Measurements from ENCODE around the gene GPRIN3.

The GPRIN3 gene

GRCh38 chr4:89308161-89308500 lies 531 bp upstream of the GPRIN3 start:
- TF ChIP-seq ZNF830 (tag by site-specific recombination; IDR thresholded peaks at IDR 0.05; ENCODE audit: low read depth) (no peak), GLIS1 (tag by site-specific recombination; IDR thresholded peaks at IDR 0.05) (peak; percentile 47; the same call in 1 of the 2 replicates), OSR2 (tag by site-specific recombination; IDR thresholded peaks at IDR 0.05) (no peak), ZNF112 (tag by site-specific recombination; IDR thresholded peaks at IDR 0.05) (no peak), SCRT2 (tag by site-specific recombination; IDR thresholded peaks at IDR 0.05) (no peak), ZBTB17 (tag by site-specific recombination; IDR thresholded peaks at IDR 0.05) (peak; percentile 74; the same call in 1 of the 2 replicates), SP7 (tag by site-specific recombination; IDR thresholded peaks at IDR 0.05) (0 out of 2 replicates have a peak, but pooled peaks have one; percentile 11), ZNF2 (tag by site-specific recombination; IDR thresholded peaks at IDR 0.05) (no peak)
- CTCF ChIA-PET, result interaction anchor here (0.6 to 1.1 kb wide), 3 partner anchors 53 to 1666 kb away, joined by 3 to 6 read pairs (median 4); no protein-coding TSS in a partner anchor
- Histone ChIP-seq H3K4me3 (ENCODE audit: low read depth, low read length) (peak overlapping the region; percentile 72), H3K36me3 (ENCODE audit: control insufficient read depth in 2 of 2, insufficient read depth in 1 of 2, low read length in 2 of 2) (no peaks in the 10 kb centered on the region), H3K9me3 (ENCODE audit: control insufficient read depth, insufficient read depth, low read depth, low read length) (no peaks in the 10 kb centered on the region), H3K4me1 (ENCODE audit: control insufficient read depth, insufficient read depth, low read length) (peaks cover 4% of the 10 kb centered on the region; the same call in 1 of the 2 replicates), H3K27ac (ENCODE audit: extremely low read depth, low read depth, low read length) (peak overlapping the region; percentile 73; the same call in 1 of the 2 replicates)
- POLR2A ChIA-PET, result no interaction called here

- Histone ChIP-seq H3K36me3 (ENCODE audit: control insufficient read depth in 2 of 2, insufficient read depth in 1 of 2, low read length in 2 of 2) (no peaks in the 10 kb centered on the region), H3K9me3 (ENCODE audit: control insufficient read depth, insufficient read depth, low read depth, low read length) (no peaks in the 10 kb centered on the region), H3K4me3 (ENCODE audit: low read depth, low read length) (peak overlapping the region; percentile 72), H3K27ac (ENCODE audit: extremely low read depth, low read depth, low read length) (peak overlapping the region; percentile 73; the same call in 1 of the 2 replicates), H3K4me1 (ENCODE audit: control insufficient read depth, insufficient read depth, low read length) (peaks cover 4% of the 10 kb centered on the region; the same call in 1 of the 2 replicates)
- no peak for TF ChIP-seq ZXDB (tag by site-specific recombination; IDR thresholded peaks at IDR 0.05)
- no peak for TF ChIP-seq TCF7L2 (IDR thresholded peaks at IDR 0.05; ENCODE audit: borderline replicate concordance, low read depth, low read length)
- TF ChIP-seq ZNF830 (tag by site-specific recombination; IDR thresholded peaks at IDR 0.05; ENCODE audit: low read depth), result no peak
- no peak for TF ChIP-seq ZNF600 (tag by site-specific recombination; IDR thresholded peaks at IDR 0.05)
- TF ChIP-seq GLI4 (tag by site-specific recombination; IDR thresholded peaks at IDR 0.05), result no peak
- peak; percentile 69 for TF ChIP-seq ZSCAN4 (tag by site-specific recombination; IDR thresholded peaks at IDR 0.05)
- no peak for TF ChIP-seq KLF10 (tag by site-specific recombination; IDR thresholded peaks at IDR 0.05)
- no peak for TF ChIP-seq ZNF184 (tag by site-specific recombination; IDR thresholded peaks at IDR 0.05)
- POLR2A ChIA-PET, result no interaction called here
- CTCF ChIA-PET, result no interaction called here
Measured at GRCh38 chr4:89307178-89307445, 488 bp downstream of the GPRIN3 start.

- CTCF ChIA-PET, result no interaction called here
- H3K9me3 ChIP-seq (ENCODE audit: control insufficient read depth, insufficient read depth, low read depth, low read length), result no peaks in the 10 kb centered on the region
- POLR2A ChIA-PET, result no interaction called here
- no peak overlapping the region; the same call in none of the 2 replicates for H3K4me3 ChIP-seq (ENCODE audit: low read depth, low read length)
- H3K27ac ChIP-seq (ENCODE audit: extremely low read depth, low read depth, low read length), result peak overlapping the region; percentile 73; the same call in 1 of the 2 replicates
- H3K36me3 ChIP-seq (ENCODE audit: control insufficient read depth in 2 of 2, insufficient read depth in 1 of 2, low read length in 2 of 2), result no peaks in the 10 kb centered on the region
- peaks cover 4% of the 10 kb centered on the region; the same call in 1 of the 2 replicates for H3K4me1 ChIP-seq (ENCODE audit: control insufficient read depth, insufficient read depth, low read length)
- TF ChIP-seq SCRT1 (tag by site-specific recombination; IDR thresholded peaks at IDR 0.05; ENCODE audit: borderline replicate concordance), result no peak
- TF ChIP-seq PRDM1 (tag by site-specific recombination; IDR thresholded peaks at IDR 0.05), result 0 out of 2 replicates have a peak, but pooled peaks have one; percentile 41
- TF ChIP-seq ZNF366 (tag by site-specific recombination; conservative IDR thresholded peaks at IDR 0.05), result peak; percentile 34; the same call in 1 of the 2 replicates
- TF ChIP-seq, protein P1, sequence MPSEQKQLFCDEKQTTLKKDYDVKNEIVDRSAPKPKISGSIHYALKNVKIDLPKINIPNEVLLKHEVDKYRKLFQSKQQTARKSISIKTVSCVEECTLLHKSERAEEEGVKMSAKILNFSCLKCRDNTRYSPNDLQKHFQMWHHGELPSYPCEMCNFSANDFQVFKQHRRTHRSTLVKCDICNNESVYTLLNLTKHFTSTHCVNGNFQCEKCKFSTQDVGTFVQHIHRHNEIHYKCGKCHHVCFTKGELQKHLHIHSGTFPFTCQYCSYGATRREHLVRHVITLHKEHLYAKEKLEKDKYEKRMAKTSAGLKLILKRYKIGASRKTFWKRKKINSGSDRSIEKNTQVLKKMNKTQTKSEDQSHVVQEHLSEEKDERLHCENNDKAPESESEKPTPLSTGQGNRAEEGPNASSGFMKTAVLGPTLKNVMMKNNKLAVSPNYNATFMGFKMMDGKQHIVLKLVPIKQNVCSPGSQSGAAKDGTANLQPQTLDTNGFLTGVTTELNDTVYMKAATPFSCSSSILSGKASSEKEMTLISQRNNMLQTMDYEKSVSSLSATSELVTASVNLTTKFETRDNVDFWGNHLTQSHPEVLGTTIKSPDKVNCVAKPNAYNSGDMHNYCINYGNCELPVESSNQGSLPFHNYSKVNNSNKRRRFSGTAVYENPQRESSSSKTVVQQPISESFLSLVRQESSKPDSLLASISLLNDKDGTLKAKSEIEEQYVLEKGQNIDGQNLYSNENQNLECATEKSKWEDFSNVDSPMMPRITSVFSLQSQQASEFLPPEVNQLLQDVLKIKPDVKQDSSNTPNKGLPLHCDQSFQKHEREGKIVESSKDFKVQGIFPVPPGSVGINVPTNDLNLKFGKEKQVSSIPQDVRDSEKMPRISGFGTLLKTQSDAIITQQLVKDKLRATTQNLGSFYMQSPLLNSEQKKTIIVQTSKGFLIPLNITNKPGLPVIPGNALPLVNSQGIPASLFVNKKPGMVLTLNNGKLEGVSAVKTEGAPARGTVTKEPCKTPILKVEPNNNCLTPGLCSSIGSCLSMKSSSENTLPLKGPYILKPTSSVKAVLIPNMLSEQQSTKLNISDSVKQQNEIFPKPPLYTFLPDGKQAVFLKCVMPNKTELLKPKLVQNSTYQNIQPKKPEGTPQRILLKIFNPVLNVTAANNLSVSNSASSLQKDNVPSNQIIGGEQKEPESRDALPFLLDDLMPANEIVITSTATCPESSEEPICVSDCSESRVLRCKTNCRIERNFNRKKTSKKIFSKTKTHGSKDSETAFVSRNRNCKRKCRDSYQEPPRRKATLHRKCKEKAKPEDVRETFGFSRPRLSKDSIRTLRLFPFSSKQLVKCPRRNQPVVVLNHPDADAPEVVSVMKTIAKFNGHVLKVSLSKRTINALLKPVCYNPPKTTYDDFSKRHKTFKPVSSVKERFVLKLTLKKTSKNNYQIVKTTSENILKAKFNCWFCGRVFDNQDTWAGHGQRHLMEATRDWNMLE (tag by site-specific recombination; conservative IDR thresholded peaks at IDR 0.05; ENCODE audit: low read depth), result no peak
- TF ChIP-seq, protein P2, sequence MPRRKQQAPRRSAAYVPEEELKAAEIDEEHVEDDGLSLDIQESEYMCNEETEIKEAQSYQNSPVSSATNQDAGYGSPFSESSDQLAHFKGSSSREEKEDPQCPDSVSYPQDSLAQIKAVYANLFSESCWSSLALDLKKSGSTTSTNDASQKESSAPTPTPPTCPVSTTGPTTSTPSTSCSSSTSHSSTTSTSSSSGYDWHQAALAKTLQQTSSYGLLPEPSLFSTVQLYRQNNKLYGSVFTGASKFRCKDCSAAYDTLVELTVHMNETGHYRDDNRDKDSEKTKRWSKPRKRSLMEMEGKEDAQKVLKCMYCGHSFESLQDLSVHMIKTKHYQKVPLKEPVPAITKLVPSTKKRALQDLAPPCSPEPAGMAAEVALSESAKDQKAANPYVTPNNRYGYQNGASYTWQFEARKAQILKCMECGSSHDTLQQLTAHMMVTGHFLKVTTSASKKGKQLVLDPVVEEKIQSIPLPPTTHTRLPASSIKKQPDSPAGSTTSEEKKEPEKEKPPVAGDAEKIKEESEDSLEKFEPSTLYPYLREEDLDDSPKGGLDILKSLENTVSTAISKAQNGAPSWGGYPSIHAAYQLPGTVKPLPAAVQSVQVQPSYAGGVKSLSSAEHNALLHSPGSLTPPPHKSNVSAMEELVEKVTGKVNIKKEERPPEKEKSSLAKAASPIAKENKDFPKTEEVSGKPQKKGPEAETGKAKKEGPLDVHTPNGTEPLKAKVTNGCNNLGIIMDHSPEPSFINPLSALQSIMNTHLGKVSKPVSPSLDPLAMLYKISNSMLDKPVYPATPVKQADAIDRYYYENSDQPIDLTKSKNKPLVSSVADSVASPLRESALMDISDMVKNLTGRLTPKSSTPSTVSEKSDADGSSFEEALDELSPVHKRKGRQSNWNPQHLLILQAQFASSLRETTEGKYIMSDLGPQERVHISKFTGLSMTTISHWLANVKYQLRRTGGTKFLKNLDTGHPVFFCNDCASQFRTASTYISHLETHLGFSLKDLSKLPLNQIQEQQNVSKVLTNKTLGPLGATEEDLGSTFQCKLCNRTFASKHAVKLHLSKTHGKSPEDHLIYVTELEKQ (tag by site-specific recombination; IDR thresholded peaks at IDR 0.05; ENCODE audit: borderline replicate concordance), result no peak
- TF ChIP-seq REPIN1 (tag by site-specific recombination; IDR thresholded peaks at IDR 0.05; ENCODE audit: low read depth), result no peak
- TF ChIP-seq ZNF132 (tag by site-specific recombination; IDR thresholded peaks at IDR 0.05; ENCODE audit: borderline replicate concordance), result no peak
Measured at GRCh38 chr4:89306486-89307177, 968 bp downstream of the GPRIN3 start.

Data from HEK293 (cell line).